HG03280 (cell line): ENCODE data around the gene HCFC1R1.

ENCODE experiments used
- ATAC-seq: cut with Tn5 transposase; IDR thresholded peaks from one replicate; pipeline ENCODE4 v1.9.1; 2021; ENCODE audit warnings: mild to moderate bottlenecking, moderate library complexity; ENCODE audit not compliant: unreplicated experiment

Gene HCFC1R1

GRCh38 chr16:2979669-2980226 is 44.0 kb downstream of the HCFC1R1 start:
- no peak for ATAC-seq

GRCh38 chr16:2977440-2977839 is 46.3 kb downstream of the HCFC1R1 start:
- ATAC-seq, result no peak

DNA sequence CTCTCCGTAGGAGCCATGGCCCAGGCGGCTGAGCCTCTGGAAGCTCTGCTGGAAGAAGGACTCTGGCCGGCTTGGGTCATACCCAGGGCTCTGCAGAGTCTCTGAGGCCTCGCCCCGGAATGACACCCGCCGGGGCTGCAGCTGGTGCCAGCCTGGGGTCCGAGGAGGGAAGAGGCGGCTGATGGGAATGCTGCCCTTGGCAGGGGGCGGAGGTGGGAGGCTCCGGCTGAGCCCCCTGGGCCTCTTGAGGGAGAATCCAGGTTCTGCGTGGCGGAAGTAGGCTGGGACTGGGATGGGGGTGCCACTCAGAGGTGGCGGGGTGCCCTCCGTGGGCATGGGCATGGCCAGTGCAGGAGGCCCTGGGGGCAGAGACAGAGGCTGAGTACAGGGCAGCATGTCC is 47.1 kb downstream of the HCFC1R1 start:
- no peak for ATAC-seq

DNA sequence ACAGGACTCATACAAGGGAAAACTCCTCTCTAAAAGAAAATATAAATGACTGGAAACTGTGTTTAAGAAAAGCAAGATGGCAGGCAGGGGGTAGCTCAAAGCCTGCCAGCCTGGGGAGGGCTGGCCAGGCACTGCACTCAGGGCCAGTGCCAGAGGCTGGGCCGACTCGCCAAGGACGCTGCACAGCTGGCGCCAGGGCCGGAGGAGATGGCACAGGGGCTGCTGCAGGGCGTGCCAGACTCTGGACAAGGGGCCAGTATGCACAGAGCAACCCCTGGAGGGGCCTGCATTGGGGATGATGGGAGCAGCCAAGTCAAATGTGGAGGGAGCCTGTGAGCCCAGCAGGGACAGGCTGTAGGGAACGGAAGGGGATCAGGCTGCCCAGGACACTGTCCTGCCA is 47.5 kb downstream of the HCFC1R1 start:
- no peak for ATAC-seq

DNA sequence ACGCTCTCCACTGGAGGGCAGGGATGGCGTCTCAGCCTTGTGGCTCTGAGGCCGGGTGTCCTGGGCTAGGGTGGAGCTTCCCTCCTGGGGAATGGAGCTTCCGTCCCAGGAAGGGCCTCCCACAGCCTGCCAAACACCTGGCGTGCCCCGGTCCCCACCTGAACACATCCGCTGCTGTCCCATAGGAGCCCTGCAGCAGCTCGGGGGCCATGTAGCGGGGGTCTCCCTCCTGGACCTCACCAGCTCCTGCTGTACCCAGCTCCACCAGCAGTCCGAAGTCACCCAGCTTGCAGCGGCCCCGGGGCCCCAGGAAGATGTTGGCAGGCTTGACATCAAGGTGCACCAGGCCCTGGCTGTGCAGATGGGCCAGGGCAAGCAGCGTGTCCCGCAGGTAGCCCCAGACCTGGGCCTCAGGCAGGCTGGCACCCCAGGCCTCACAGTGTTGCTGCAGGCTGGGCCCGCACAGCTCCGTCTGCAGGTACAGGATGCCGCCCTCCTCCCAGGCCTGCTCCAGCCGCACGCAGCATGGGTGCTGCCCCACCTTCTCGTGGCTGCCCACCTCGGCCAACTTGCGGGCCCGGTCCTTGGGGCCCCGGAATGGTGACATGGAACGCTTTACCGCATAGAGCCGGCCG is 48.5 kb downstream of the HCFC1R1 start:
- ATAC-seq, result no peak

DNA sequence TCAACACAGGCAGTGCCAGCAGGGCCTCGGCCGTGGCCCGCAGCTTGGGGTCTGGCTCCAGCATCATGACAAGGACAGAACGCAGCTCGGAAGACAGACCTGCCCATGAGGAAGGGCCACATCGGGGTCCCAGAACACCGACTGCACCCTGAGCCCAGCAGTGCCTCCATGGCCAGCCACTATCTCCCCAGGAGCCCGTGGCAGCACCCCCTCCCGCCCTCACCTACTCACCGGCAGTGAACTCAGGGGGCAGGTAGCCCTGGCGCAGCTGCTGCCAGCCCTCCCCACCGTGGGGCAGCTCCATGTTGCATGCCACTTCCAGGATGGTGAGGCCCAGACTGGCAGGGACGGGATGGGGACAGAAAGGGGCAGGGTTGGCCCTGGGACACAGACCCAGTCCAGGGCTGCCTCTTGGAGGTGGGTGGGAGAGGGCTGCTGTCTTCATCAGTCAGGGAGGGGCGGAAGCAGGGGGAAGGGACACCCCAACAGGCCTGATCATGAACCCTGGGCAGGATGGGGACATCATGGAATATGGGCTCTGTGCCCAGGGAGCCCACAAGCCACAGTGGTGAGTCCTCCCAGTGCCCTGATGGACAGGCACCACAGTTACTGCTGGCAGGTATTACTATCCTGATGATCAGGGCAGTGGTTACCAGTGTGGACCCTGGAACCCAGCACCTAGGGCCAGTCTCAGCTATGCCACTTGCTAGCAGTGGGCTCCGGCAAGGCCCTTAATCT is 49.3 kb downstream of the HCFC1R1 start:
- no peak for ATAC-seq

- no peak for ATAC-seq
Measured at GRCh38 chr16:2973605-2974318, 50.0 kb downstream of the HCFC1R1 start.

- no peak for ATAC-seq
Measured at GRCh38 chr16:2973093-2973492, 50.6 kb downstream of the HCFC1R1 start.
